Hematopoietic multipotent progenitor cell treated with erythropoietin and hydrocortisone succinate and interleukin-3 and kit ligand, for 17 days (in vitro differentiated cells): ENCODE measurements around the gene PIEZO2.
"Not testable (repeated sequence)": the region's sequence is repeated elsewhere in the genome, so short reads cannot be mapped to it uniquely, and the experiment has no call there.

ENCODE experiments used
- DNase-seq: peaks from one replicate; pipeline ENCODE4 v3.0.0-alpha.2; 2015; ENCODE audit warnings: low spot score

Gene PIEZO2

GRCh38 chr18:10926621-10927161 lies 222.7 kb downstream of the PIEZO2 start:
- DNase-seq = no peak

GRCh38 chr18:10924290-10924689 lies 225.1 kb downstream of the PIEZO2 start:
- no peak for DNase-seq

- DNase-seq = no peak
These were observed 225.8 kb downstream of the PIEZO2 start for GRCh38 chr18:10923551-10924070.

- no peak for DNase-seq
These were observed 226.2 kb downstream of the PIEZO2 start for GRCh38 chr18:10923141-10923540.

GRCh38 chr18:10922712-10923111 lies 226.7 kb downstream of the PIEZO2 start:
- not testable (repeated sequence) for DNase-seq

GRCh38 chr18:10920309-10920708 lies 229.1 kb downstream of the PIEZO2 start:
- DNase-seq = not testable (repeated sequence)

GRCh38 chr18:10919851-10920250 lies 229.5 kb downstream of the PIEZO2 start:
- no peak for DNase-seq

GRCh38 chr18:10916865-10917264 lies 232.5 kb downstream of the PIEZO2 start:
- DNase-seq = no peak

- no peak for DNase-seq
These were observed 233.0 kb downstream of the PIEZO2 start for GRCh38 chr18:10916387-10916786.

- DNase-seq = not testable (repeated sequence)
These were observed 233.6 kb downstream of the PIEZO2 start for GRCh38 chr18:10915748-10916147.

- DNase-seq = not testable (repeated sequence)
These were observed 234.8 kb downstream of the PIEZO2 start for GRCh38 chr18:10914610-10915009.

GRCh38 chr18:10913919-10914318 lies 235.4 kb downstream of the PIEZO2 start:
- no peak for DNase-seq

- DNase-seq = no peak
These were observed 236.4 kb downstream of the PIEZO2 start for GRCh38 chr18:10912790-10913545.

GRCh38 chr18:10909724-10910123 lies 239.6 kb downstream of the PIEZO2 start:
- no peak for DNase-seq

- no peak for DNase-seq
These were observed 240.6 kb downstream of the PIEZO2 start for GRCh38 chr18:10908760-10909159.

GRCh38 chr18:10907749-10908148 lies 241.6 kb downstream of the PIEZO2 start:
- no peak for DNase-seq

GRCh38 chr18:10901329-10901728 lies 248.0 kb downstream of the PIEZO2 start:
- DNase-seq = no peak

GRCh38 chr18:10900435-10900834 lies 248.9 kb downstream of the PIEZO2 start:
- DNase-seq = no peak

- DNase-seq = no peak
These were observed 249.9 kb downstream of the PIEZO2 start for GRCh38 chr18:10899481-10899880.

- no peak for DNase-seq
These were observed 250.9 kb downstream of the PIEZO2 start for GRCh38 chr18:10898417-10898974.

- no peak for DNase-seq
These were observed 252.5 kb downstream of the PIEZO2 start for GRCh38 chr18:10896851-10897250.

- DNase-seq = no peak
These were observed 253.4 kb downstream of the PIEZO2 start for GRCh38 chr18:10895976-10896375.

GRCh38 chr18:10894501-10894900 lies 254.9 kb downstream of the PIEZO2 start:
- no peak for DNase-seq
